Neuron (in vitro differentiated cells): ENCODE results near the gene SHB.

ENCODE experiments used
- H2AFZ ChIP-seq: one replicate; pipeline ENCODE4 v1.6.1; 2013; ENCODE audit warnings: low read depth, mild to moderate bottlenecking, inconsistent platforms, low read length, moderate library complexity
- H3K27me3 ChIP-seq: one replicate; pipeline ENCODE4 v1.6.1; 2013; ENCODE audit warnings: low read length; ENCODE audit not compliant: insufficient read depth
- H3K36me3 ChIP-seq: one replicate; pipeline ENCODE4 v1.6.1; 2013; ENCODE audit warnings: low read length; ENCODE audit not compliant: insufficient read depth
- H3K4me1 ChIP-seq: one replicate; pipeline ENCODE4 v1.6.1; 2013; ENCODE audit warnings: low read length; ENCODE audit not compliant: insufficient read depth
- H3K4me3 ChIP-seq: 2 replicates; pipeline ENCODE4 v1.5.1; 2013; ENCODE audit warnings: mild to moderate bottlenecking, low read length, moderate library complexity
- H3K9me3 ChIP-seq: one replicate; pipeline ENCODE4 v1.6.1; 2013; ENCODE audit warnings: low read length

Gene SHB

DNA sequence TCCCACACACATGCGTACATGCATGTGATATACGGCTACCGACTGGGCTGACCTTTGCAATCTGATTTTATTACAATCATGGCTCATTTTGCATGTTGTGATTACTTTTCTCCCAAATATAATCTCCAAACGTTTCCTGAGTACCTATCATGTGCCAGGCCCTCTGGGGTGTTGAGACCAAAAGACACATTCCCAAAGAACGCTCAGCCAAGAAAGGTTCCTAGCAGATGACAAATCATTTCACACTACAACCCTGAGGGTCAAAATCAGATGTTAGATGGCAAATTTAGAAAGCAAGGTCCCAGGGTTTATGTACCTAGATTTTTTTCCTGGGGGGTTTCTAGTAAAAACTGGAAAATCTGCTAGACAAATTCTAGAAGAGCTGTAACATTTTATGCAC is 132.7 kb downstream of the SHB start:
- Histone ChIP-seq H2AFZ (no peak overlapping the region), H3K9me3 (no peaks in the 10 kb centered on the region), H3K4me1 (peaks cover 7% of the 10 kb centered on the region), H3K36me3 (no peaks in the 10 kb centered on the region), H3K27me3 (no peaks in the 10 kb centered on the region), H3K4me3 (no peak overlapping the region)

DNA sequence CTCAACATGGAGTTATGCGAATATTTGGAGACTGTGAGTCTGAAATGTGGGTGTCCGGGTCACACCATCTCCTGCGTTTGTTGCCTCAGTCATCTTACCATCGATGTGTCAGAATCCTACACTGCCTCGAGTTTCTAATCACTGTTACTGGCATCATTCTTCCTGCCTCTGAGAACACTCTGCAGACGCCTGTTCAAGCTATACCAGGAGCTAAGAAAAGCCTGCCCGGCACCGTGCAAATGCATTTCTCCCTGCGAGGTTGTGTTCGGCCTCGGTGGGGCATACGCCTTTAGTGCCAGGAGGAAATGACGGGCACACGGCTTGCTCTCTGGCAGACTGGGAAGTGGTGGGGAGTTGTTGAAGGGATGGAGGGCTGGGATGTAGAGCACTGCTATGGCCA is 133.9 kb downstream of the SHB start:
- Histone ChIP-seq H3K9me3 (no peaks in the 10 kb centered on the region), H3K27me3 (no peaks in the 10 kb centered on the region), H3K4me3 (no peak overlapping the region), H2AFZ (no peak overlapping the region), H3K36me3 (no peaks in the 10 kb centered on the region), H3K4me1 (peaks cover 7% of the 10 kb centered on the region)

DNA sequence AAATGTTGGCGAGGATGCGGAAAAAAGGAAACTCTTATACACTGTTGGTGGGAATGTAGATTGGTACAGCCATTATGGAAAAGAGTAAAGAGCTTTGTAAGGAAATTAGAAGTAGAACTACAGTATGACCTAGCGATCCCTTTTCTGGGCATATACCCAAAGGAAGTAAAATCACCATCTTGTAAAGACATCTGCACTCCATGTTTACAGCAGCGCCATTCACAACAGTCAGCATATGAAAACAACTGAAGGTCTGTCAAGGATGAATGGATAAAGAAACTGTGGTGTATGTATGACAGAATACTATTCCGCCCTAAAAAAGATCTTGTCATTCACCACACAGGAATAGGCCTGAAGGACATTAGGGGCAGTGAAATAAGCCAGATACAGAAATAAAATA is 137.4 kb downstream of the SHB start:
- Histone ChIP-seq H3K27me3 (no peaks in the 10 kb centered on the region), H3K4me3 (no peak overlapping the region), H3K9me3 (no peaks in the 10 kb centered on the region), H3K36me3 (no peaks in the 10 kb centered on the region), H3K4me1 (no peaks in the 10 kb centered on the region), H2AFZ (no peak overlapping the region)

DNA sequence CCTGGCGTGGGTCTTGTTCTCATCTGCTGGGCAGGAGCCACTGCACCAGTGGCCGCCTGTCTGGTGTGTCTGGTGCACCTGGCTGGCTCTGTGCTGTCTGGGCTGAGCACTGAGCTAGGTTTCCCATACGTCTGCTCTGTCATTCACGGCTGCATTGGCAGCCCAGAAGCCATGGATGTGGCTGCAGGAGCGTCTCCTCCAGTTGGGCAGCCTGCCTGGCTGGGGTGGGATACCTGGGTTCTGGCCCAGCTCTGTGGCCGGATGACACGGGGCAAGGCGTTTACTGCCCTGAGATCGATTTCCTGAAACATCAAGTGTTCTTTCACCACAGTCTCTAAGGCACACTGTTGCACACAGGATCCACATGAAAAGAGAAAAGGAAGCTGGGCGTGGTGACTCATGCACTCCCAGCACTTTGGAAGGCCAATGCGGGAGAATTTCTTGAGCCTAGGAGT is 139.6 kb downstream of the SHB start:
- no peaks in the 10 kb centered on the region for H3K27me3 ChIP-seq
- no peak overlapping the region for H2AFZ ChIP-seq
- no peaks in the 10 kb centered on the region for H3K4me1 ChIP-seq
- no peak overlapping the region for H3K4me3 ChIP-seq
- no peaks in the 10 kb centered on the region for H3K36me3 ChIP-seq
- H3K9me3 ChIP-seq: no peaks in the 10 kb centered on the region

DNA sequence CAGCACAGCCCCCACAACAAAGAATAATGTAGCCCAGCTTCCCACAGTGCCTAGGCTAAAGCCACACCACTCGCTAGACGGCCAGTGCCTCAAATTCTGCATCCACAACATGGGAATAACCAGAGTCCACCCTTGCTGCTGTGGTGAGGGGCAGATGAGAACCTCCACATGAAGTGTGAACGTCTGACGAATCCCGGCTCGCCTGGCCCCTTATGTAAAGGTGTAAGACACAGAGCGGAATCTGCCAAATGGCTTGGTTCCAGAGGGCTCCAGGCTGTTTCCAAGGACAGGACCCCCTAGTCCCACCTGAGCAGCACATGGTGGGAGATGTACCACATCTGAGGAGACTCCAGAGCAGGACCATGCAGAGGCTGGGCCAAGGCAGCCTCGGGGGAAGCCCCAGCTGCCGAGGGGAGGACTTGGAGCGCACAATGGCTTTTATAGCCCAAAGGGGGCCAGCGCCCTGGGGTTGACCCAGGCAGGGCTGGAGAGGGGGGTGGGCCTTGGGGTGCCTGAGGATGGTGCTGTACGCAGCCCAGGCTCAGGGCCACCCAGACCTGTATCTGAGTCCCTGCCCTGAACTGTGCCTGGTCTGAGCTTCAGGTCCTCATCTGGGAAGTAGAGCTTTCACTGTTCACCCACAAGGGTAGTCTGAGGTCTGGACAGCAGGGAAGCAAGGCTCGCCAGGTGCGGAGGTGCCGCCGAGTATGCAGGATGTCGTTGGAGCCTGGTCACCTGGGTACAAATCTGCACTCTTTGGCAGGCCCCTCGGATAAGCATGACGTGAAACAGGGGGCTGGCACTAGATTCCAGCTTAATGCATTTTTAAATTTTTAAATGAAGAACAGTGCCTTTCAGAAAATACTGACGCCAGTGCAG is 140.2 kb downstream of the SHB start:
- no peaks in the 10 kb centered on the region for H3K4me1 ChIP-seq
- H3K9me3 ChIP-seq: no peaks in the 10 kb centered on the region
- no peak overlapping the region for H2AFZ ChIP-seq
- H3K27me3 ChIP-seq: no peaks in the 10 kb centered on the region
- no peaks in the 10 kb centered on the region for H3K36me3 ChIP-seq
- no peak overlapping the region for H3K4me3 ChIP-seq

DNA sequence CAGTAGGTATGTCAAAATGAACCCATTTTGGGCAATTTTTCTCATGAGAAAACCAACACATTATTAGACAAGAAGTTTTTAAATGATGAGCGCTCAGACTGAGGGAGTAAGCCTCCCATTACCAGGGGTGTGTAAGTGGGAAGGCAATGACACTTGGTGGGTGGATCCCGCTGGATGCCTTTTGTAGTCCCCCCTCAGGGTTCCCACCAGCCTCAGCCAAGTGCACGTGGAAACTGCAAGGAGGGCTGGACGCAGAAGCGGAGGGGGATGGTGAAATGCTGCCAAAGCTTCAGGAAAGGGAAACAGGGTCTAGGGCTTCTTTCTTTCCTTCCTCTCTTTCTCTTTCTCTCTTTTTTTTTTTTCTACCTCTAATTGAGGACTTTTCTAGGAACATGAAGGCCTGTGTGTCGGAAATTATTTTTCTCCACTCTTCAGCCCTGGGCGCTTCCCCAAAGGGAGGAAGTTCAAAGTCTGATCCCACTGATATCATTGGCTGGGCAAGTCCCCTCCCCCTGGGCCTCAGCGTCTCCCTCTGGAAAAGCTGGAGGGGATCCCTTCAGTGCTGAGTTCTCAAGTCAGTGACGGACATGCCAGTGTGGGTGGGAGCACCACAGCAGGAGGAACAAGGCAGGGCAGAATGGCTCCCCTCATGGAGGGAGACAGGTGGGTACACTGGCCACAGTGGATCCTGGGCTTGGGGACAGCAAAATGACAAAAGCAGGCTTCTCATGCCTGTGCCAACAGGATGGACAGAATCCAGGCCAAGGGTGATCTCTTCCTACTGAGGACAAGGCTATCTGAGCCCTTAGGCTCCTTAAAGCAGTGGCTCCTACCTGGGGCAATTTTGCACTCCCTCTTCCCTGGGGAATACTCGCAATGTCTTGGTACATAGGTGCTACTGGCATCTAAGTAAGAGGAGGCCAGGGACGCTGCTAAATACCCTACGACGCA is 141.2 kb downstream of the SHB start:
- Histone ChIP-seq H3K36me3 (no peaks in the 10 kb centered on the region), H2AFZ (no peak overlapping the region), H3K27me3 (no peaks in the 10 kb centered on the region), H3K4me3 (no peak overlapping the region), H3K9me3 (no peaks in the 10 kb centered on the region), H3K4me1 (no peaks in the 10 kb centered on the region)

DNA sequence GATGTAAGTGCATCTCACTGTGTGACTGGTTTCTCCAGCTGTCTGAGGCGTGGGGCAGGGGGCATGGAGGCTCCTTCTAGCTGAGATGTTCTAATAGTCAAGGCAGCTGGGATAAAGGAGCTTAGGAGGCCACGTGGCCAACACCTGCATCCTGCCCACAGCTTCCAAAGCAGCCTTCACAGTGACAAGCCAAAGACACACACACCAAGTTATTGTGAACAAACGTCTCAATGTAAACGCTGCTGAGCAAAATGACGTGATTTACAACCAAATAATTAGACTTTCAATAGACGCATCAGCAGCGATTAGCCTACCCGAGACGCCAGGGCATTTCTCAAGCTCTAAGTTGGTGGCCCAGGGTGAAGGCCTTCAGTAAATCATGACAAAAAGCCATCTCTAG is 141.9 kb downstream of the SHB start:
- Histone ChIP-seq H3K36me3 (no peaks in the 10 kb centered on the region), H3K9me3 (no peaks in the 10 kb centered on the region), H3K4me3 (no peak overlapping the region), H3K4me1 (no peaks in the 10 kb centered on the region), H2AFZ (no peak overlapping the region), H3K27me3 (no peaks in the 10 kb centered on the region)

DNA sequence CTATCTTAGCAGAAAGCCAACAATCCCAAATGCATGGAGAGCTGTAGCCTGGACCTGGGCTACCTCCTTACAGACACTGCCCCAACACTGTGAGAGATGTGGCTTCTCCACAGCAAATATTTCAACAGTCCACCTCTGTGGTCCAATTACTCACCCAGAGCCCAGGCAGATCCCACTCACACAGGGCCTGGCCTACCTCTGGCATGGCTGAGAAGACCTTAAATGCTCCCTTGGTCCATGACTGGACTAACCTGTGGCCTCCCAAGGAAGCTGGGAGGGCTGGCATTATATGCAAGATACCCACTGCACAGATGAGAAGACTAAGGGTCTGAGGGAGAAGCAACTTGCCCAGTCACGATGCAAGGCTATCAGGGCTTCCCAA is 142.3 kb downstream of the SHB start:
- Histone ChIP-seq H3K9me3 (no peaks in the 10 kb centered on the region), H3K36me3 (no peaks in the 10 kb centered on the region), H2AFZ (no peak overlapping the region), H3K27me3 (no peaks in the 10 kb centered on the region), H3K4me3 (no peak overlapping the region), H3K4me1 (peaks cover under 1% of the 10 kb centered on the region)

DNA sequence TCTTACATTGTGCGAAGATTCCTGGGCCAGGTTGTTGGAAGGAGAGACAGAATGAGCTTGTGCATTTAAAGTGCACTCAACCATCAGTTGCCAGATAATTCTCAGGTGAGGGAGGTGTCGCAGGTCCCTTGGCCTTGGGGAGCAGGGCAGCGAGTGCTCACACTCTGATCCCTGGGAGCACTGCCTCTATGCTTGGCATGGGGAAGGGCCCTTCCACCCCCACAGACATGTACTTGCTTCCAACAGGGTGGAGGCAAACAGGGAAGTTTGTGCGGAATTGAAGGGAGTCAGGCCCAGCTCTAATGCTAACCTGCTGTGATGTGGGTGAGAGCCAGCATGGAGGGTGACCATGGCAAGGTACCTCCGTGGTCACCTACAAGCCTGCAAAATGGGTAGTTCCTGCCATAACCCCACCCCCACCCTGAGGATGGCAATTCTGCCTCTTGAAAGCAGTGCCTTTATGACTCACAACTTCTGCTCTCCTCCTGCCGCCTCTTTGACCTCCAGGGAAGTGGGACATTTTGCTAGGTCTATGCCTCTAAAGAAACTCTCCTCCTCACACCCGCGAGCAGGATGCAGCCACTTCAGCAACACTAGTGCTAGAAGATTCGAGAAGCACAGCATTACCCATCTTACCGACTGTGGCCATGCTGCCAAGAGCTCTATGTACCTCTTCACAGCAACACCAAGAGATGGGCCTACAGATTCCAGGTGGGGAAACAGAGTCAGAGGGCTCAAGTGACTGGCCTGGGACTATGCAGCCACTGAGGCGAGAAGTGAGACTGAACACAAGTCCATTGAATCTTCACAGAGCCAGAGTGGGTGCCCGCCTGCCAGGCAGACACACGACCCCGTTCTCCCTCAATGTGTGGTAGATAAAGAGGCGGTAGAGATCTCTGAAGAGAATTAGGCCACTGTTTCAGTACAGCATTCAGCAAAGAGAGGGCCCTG is 143.0 kb downstream of the SHB start:
- Histone ChIP-seq H3K36me3 (no peaks in the 10 kb centered on the region), H3K27me3 (no peaks in the 10 kb centered on the region), H3K4me3 (no peak overlapping the region), H2AFZ (no peak overlapping the region), H3K4me1 (peaks cover 5% of the 10 kb centered on the region), H3K9me3 (no peaks in the 10 kb centered on the region)

DNA sequence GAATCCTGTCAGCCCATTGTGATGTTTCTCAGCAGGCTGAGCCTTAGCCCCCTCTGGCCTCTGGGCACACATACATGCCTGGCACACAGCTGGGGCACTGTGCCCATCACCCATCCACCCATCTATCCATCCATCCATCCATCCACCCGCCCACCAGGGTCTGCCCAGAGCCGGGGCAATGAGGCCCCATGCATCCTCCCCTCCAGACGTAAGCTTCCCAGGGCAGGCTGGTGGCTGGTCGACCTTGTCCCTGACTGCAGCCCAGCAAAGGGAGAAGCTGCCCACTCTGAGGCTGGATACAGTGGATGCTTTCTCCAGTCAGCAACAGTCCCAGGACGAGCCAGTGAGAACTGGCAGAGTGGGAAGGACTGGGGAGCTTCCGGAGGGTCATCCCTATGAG is 144.0 kb downstream of the SHB start:
- Histone ChIP-seq H2AFZ (no peak overlapping the region), H3K27me3 (no peaks in the 10 kb centered on the region), H3K4me1 (peaks cover 9% of the 10 kb centered on the region), H3K36me3 (no peaks in the 10 kb centered on the region), H3K9me3 (no peaks in the 10 kb centered on the region), H3K4me3 (no peak overlapping the region)

DNA sequence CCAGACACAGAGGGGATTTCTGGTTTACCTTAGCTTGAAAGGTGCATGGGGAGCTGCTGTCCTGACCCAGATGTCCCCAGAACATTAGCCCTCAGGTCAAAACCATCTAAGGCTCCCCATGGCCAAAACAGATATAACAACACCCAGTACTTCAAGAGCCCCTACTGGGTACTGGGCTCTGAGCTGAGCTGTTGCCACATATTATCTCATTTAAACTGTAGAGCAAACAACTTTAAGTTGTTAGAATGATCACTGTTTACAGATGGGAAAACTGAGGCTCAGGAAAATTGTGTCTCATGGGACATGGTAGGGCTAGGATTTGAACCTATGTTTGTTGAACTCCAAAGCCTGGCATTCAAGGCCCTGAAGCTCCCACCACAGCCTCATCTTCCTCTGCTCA is 144.5 kb downstream of the SHB start:
- Histone ChIP-seq H3K9me3 (no peaks in the 10 kb centered on the region), H2AFZ (no peak overlapping the region), H3K4me1 (peaks cover 14% of the 10 kb centered on the region), H3K27me3 (no peaks in the 10 kb centered on the region), H3K36me3 (no peaks in the 10 kb centered on the region), H3K4me3 (no peak overlapping the region)

DNA sequence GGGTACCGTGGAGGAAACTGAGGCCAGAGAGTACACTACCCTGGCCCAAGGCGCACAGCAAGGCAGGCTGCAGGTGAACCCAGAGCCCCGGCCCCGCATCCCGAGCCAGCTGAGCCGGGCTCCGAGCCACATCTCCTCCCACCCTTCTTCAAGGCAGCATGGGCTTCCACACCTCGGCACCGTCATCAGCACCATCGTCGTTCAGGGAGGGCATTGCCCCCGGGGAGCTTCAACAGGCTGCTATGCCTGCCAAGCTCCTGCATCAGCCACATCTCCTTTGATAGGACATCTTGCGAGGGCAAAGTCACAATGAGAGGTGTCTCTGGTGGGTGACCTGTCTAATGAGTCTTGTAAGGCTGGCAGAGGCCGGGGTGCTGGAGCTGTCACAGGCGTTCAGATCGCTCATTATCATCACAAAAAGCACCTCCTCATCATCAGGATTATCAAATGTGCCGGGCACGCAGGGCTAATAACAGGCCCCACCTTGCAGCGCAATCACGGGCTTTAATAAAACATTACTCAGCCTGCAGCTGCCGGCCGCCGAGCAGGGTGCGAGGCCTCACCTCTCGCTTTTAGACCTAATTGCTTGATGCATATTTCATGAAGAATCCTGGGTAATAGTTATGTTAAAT is 145.1 kb downstream of the SHB start:
- no peaks in the 10 kb centered on the region for H3K27me3 ChIP-seq
- H3K4me3 ChIP-seq: no peak overlapping the region
- no peaks in the 10 kb centered on the region for H3K9me3 ChIP-seq
- H3K4me1 ChIP-seq: peaks cover 19% of the 10 kb centered on the region
- no peaks in the 10 kb centered on the region for H3K36me3 ChIP-seq
- H2AFZ ChIP-seq: no peak overlapping the region
